ENCODE results near the gene AKIRIN2. TPM values are rescaled to one million over a fixed set of nuclear protein-coding genes. Genes with fewer than 3 reads are reported as not detected.

The AKIRIN2 gene
- total and polyA plus RNA-seq, 2 of the 13 experiments (the other 11 are each of a cell fraction or from before 2014, with no cell fraction given) = 15.6 to 23.4 TPM

- no peak for TF ChIP-seq ZBED4 (CRISPR knock-in tag; IDR thresholded peaks at IDR 0.05; ENCODE audit: borderline replicate concordance)
- no peak for TF ChIP-seq FOXM1 (CRISPR knock-in tag; IDR thresholded peaks at IDR 0.05)
- peak; percentile 68; the same call in 1 of the 2 replicates for TF ChIP-seq ZHX2 (IDR thresholded peaks at IDR 0.05; ENCODE audit: low read depth)
- no peak; the same call in 1 of the 2 replicates for TF ChIP-seq ZHX2 (CRISPR knock-in tag; IDR thresholded peaks at IDR 0.05; ENCODE audit: borderline replicate concordance)
- peak; percentile 65; the same call in 1 of the 2 replicates for TF ChIP-seq REPIN1 (CRISPR knock-in tag; IDR thresholded peaks at IDR 0.05; ENCODE audit: borderline replicate concordance, low read depth)
- peak; percentile 88 for TF ChIP-seq DRAP1 (CRISPR knock-in tag; IDR thresholded peaks at IDR 0.05)
- peak; percentile 79 for TF ChIP-seq ZNF333 (CRISPR knock-in tag; IDR thresholded peaks at IDR 0.05; ENCODE audit: borderline replicate concordance)
- TF ChIP-seq ZNF614 (CRISPR knock-in tag; IDR thresholded peaks at IDR 0.05; ENCODE audit: borderline replicate concordance) = 0 out of 2 replicates have a peak, but pooled peaks have one; percentile 37
- peak; percentile 52; the same call in 1 of the 2 replicates for TF ChIP-seq IRF2 (CRISPR knock-in tag; IDR thresholded peaks at IDR 0.05)
- TF ChIP-seq SIN3B (IDR thresholded peaks at IDR 0.05; ENCODE audit: low read length) = peak; percentile 63; the same call in 1 of the 2 replicates
- TF ChIP-seq RBAK (CRISPR knock-in tag; IDR thresholded peaks at IDR 0.05) = 0 out of 2 replicates have a peak, but pooled peaks have one; percentile 57
- no peak for TF ChIP-seq ZNF563 (CRISPR knock-in tag; IDR thresholded peaks at IDR 0.05)
- TF ChIP-seq STAT5B (CRISPR knock-in tag; IDR thresholded peaks at IDR 0.05) = no peak
- TF ChIP-seq TEAD3 (CRISPR knock-in tag; optimal IDR thresholded peaks at IDR 0.05; ENCODE audit: borderline replicate concordance) = peak; percentile 51
- no peak for TF ChIP-seq NONO (IDR thresholded peaks at IDR 0.05)
- peak; percentile 70; the same call in 1 of the 2 replicates for TF ChIP-seq NONO (CRISPR knock-in tag; conservative IDR thresholded peaks at IDR 0.05)
- TF ChIP-seq IKZF5 (CRISPR knock-in tag; IDR thresholded peaks at IDR 0.05) = peak; percentile 74
- TF ChIP-seq ZNF891 (CRISPR knock-in tag; IDR thresholded peaks at IDR 0.05) = peak; percentile 54; the same call in 1 of the 2 replicates
Measured at GRCh38 chr6:87701676-87702588, at the start of gene AKIRIN2 (continued).
